GM19043 (cell line): ENCODE results near the gene HSPA14.
A peak's percentile ranks its signal among the peaks of the same experiment; 100 is the strongest.
"Not testable (repeated sequence)": the region's sequence is repeated elsewhere in the genome, so short reads cannot be mapped to it uniquely, and the experiment has no call there.

Experiments
- ATAC-seq: cut with Tn5 transposase; IDR thresholded peaks from one replicate; pipeline ENCODE4 v1.9.1; 2021; ENCODE audit warnings: low read depth; ENCODE audit not compliant: unreplicated experiment

Gene HSPA14

DNA sequence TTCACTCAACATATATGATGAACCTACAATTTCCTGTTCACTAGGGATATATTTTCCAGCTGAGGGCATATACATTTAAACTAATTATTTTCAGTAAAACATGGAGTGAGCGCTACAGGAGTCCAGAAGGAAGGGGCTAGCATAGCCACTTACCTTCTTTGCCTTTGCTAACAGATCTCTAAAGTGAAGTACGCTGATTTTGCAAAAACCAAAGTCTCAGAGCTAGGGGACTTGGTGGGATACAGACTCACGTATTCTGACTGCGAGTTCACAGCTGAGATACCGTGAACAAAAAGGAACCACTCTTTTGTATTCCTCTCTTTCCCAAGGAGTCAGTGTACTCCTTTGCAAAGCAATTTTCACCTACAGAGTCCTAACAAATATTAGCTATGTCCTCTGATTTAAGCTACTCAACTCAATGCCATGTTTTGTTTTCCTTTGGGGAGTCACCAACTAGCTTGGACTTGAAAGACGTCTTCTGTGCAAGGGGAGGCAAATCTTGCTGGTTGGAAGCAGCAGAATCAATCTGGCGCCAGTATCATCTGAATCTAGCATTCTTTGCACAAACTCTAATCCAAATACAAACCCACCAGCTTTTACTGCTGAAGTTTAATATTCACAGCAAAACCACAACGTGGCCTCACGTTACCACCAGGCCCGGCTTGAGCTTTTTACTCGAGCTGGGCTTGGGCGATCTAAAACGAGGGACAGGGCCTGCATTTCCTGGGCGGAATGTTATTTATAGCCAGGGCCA lies 926 bp upstream of the HSPA14 start:
- no peak for ATAC-seq

DNA sequence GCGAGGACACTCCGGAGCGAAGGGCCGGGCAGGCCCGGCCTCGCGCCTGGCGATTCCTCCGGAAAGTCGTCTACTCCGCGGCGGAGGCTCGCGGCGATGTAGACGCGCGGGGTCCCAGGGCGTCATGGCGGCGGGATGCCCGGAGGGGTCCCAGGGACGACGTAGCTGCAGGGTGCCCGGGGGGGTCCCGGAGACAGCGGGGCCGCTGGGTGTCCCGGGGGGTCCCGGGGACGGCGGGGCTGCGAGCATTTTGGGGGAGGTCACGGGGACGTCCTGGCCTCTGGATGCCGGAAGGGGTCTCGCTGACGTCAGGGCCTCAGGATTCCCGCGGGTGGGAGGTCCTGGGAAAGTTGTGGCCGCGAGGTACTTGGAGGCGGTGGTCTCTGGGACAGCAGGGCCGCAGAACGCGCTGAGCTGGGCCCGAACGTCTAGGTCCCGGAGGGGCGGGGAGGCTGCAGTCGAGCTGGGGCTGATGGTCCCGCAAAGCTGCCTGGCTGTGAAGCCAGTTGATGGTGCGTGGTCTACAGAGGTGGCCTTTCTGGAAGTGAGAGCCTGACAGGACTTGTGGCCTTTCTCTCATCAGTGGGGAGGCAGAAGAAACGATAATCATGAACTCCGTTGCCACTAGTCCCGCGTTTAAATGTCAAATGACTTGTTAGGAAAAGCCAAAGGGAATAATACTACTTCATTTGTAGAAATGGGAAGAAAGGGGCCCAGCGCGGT lies 637 bp downstream of the HSPA14 start:
- no peak for ATAC-seq

GRCh38 chr10:14839305-14839695 lies 1.2 kb downstream of the HSPA14 start:
- ATAC-seq: no peak

DNA sequence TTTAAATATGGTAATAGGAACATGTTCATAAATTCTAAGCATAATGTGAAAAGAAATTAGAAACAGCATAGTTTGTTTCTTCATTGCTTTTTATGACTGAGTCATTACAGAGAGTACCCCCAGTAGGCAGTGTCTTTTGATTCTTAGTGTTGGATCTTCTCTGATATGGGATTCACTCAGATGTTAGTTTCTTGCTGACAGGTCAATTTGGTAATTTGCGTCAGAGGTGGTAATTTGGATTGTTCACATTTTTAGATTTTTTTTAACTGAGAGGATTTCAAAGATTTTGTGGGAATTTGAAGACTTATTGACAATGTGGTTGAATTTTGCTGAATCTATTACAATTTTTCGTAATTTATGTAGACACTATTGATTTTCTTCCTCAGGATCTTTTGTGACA lies 2.1 kb downstream of the HSPA14 start:
- no peak for ATAC-seq

- ATAC-seq: no peak
Measured at GRCh38 chr10:14843327-14843988, 5.4 kb downstream of the HSPA14 start.

DNA sequence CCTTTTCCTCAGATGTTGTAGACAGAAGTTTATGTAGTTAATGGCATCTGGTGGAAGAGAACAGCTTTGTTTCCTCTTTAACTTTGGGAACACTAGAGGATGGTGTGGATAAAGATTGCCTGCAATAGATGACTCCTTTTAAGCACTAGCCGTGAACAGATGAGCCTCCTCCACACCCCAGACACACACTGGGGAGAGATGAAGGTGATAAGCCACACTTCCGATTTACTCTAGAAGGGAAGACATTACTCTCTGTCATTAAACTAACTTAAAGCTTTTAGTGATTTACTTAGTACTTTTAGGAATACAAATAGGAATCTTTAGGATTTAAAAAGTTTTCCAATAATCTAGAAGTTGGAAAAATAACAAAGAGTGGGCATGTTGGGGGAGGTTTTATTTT lies 6.8 kb downstream of the HSPA14 start:
- ATAC-seq: no peak

GRCh38 chr10:14852236-14852635 lies 14.1 kb downstream of the HSPA14 start:
- ATAC-seq: no peak

DNA sequence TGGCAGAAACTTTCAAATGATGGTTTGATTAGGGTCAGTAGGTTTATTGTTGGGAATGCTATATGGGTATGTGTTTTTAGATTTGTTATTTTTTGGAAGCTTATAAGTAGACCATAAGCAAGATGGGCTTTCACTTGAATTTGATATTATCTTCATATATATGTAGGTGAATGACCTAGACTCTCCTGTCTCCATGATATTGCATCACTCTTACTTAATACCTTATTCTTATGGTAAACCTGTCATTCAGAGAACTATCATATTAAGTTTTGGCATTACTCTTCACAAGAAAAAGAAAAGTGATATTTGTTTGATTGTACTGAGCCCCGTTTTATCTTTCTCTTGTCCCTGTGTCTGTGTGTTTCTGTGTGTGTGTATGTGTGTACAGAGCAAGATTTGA lies 17.3 kb downstream of the HSPA14 start:
- no peak for ATAC-seq

GRCh38 chr10:14858338-14858960 lies 20.3 kb downstream of the HSPA14 start:
- ATAC-seq: no peak

- ATAC-seq: no peak
Measured at GRCh38 chr10:14859043-14859442, 20.9 kb downstream of the HSPA14 start.

GRCh38 chr10:14859775-14860174 lies 21.7 kb downstream of the HSPA14 start:
- ATAC-seq: no peak

DNA sequence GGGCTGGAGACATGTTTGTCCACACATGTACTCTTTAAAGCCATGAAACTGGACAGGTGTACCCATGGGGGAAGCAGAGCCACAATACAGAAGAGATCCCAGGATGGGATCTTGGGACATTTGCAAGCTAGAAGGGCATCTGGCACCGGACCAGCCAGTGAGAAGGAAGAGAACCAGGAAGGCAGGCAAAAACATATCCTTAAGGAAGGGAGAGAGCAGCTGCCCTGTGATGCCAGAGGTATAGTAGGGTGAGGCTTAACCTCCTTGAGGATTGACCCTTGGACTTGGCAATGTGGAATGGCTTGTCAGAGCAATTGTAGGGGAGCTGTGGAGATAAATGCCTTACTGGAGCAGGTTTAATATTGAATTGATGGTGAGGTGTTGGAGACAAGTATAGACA lies 22.7 kb downstream of the HSPA14 start:
- no peak for ATAC-seq

DNA sequence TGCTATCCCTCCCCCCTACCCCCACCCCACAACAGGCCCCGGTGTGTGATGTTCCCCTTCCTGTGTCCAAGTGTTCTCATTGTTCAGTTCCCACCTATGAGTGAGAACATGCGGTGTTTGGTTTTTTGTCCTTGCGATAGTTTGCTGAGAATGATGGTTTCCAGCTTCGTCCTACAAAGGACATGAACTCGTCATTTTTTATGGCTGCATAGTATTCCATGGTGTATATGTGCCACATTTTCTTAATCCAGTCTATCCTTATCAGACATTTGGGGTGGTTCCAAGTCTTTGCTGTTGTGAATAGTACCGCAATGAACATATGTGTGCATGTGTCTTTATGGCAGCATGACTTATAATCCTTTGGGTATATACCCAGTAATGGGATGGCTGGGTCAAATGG lies 26.4 kb downstream of the HSPA14 start:
- not testable (repeated sequence) for ATAC-seq

DNA sequence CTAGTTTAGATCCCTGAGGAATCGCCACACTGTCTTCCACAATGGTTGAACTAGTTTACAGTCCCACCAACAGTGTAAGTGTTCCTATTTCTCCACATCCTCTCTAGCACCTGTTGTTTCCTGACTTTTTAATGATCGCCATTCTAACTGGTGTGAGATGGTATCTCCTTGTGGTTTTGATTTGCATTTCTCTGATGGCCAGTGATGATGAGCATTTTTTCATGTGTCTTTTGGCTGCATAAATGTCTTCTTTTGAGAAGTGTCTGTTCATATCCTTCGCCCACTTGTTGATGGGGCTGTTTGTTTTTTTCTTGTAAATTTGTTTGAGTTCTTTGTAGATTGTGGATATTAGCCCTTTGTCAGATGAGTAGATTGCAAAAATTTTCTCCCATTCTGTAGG lies 26.8 kb downstream of the HSPA14 start:
- ATAC-seq: not testable (repeated sequence)

GRCh38 chr10:14873090-14873760 lies 35.1 kb downstream of the HSPA14 start:
- peak; percentile 44 for ATAC-seq

DNA sequence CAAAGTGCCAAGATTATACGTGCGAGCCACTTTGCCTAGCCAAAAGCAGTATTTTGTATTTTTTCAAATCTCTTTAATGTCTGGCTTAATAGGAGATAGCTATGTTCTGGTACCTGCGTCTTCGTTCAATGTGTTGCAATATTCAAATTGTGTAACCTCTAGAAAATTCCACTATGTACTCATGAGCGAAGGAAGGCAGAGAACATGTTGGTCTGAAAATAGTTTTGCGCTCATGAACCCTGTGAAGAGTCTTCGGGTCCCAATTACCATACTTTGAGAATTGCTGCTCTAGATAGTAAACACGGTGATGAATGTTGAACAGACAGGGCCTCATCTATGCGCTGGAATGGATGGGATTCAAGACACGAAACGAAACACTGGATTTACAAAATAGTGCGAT lies 37.8 kb downstream of the HSPA14 start:
- no peak for ATAC-seq

GRCh38 chr10:14876764-14877163 lies 38.7 kb downstream of the HSPA14 start:
- no peak for ATAC-seq

DNA sequence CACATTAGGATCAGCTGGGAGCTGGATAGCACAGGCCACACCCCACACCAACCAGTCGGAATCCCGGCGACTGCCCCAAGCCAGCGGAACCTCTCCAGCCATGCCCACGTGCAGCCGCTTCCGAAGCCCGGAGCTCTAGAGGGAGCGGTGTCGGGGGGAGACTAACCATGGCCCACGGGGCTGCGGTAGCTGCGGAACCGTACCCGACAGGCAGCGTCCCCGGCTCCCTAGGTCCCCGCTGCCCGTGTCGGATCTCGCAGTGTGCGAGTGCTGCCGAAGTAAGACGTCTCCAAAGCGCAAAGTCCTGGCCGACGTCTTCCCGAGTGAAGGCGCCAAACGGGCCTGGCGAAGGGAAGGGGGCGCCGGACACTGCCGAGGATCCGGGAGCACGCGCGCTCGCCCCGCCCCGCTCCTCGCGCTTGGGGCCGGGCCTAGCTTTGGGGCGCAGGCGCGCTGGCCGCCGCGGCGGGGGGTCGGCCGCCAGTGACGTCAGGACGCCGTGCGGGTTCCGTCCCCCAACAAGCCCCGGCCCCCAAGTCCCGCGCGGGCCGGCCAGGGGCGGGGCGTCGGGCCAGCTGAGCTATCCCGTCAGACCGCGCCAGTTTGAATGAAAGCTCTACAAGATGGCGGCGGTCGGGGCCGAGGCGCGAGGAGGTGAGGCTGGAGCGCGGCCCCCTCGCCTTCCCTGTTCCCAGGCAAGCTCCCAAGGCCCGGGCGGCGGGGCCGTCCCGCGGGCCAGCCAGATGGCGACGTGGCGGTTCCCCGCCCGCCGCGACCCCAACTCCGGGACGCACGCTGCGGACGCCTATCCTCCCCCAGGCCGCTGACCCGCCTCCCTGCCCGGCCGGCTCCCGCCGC lies 40.4 kb downstream of the HSPA14 start, which contains the start of gene SUV39H2:
TSS of gene SUV39H2 (plus strand) at position 601 of the 858 bp plus-strand sequence. CDS start at position 624, 23 bp downstream.
- peak; percentile 90 for ATAC-seq

GRCh38 chr10:14879124-14879927 lies 41.2 kb downstream of the HSPA14 start:
- peak; percentile 12 for ATAC-seq
